Body of pancreas (tissue), 4 donors: ENCODE results near the gene ATXN7L2. TPM values are rescaled to one million over a fixed set of nuclear protein-coding genes. Genes with fewer than 3 reads are reported as not detected.

Source experiments
- ATAC-seq: fragments of 150-250 bp; one replicate; pipeline ENCODE4 v1.9.1; 2016
- DNase-seq, 4 donors: peaks; one replicate each; pipeline ENCODE4 v3.0.0-alpha.2; 2019
- H3K27ac ChIP-seq, 4 donors: fragments of 200-600 bp; sonication (generic); 1 replicate in 3 of 4; 2 replicates in 1 of 4; pipeline versions ENCODE4 v1.5.1 to v1.6.1; 2016 to 2019; ENCODE audit warnings: mild to moderate bottlenecking in 1 of 4, mixed read lengths in 1 of 4, moderate library complexity in 1 of 4
- H3K27me3 ChIP-seq, 2 donors: fragments of 200-600 bp; sonication (generic); one replicate each; pipeline ENCODE4 v1.6.0; 2016; ENCODE audit warnings: mild to moderate bottlenecking in 1 of 2
- H3K36me3 ChIP-seq, 2 donors: fragments of 200-600 bp; sonication (generic); replicated peaks in 1 of 2; 2 replicates each; pipeline ENCODE4 v1.5.1; 2016; ENCODE audit warnings: low read depth in 2 of 2; ENCODE audit not compliant: insufficient read depth in 1 of 2
- H3K4me1 ChIP-seq: fragments of 200-600 bp; sonication (generic); one replicate; pipeline ENCODE4 v1.6.0; 2016
- H3K4me3 ChIP-seq, 2 donors: fragments of 200-600 bp; sonication (generic); 1 replicate in 1 of 2; 2 replicates in 1 of 2; pipeline ENCODE4 v1.5.1; 2016 to 2019
- H3K9me3 ChIP-seq, 3 donors: fragments of 200-600 bp; sonication (generic); 1 replicate in 2 of 3; 2 replicates in 1 of 3; pipeline ENCODE4 v1.5.1; 2016
- CTCF ChIP-seq, 7 experiments: fragments of 450-650 bp in 4 of 7; fragments of 200-600 bp in 3 of 7; sonication (generic) in 3 of 7; IDR thresholded peaks; one replicate each; pipeline ENCODE4 v1.5.1; 2016 to 2019; ENCODE audit warnings: antibody characterized with exemption in 7 of 7
- POLR2A ChIP-seq, 3 donors: fragments of 450-650 bp; IDR thresholded peaks; one replicate each; pipeline ENCODE4 v1.6.1; 2016; ENCODE audit warnings: antibody characterized with exemption in 3 of 3, mild to moderate bottlenecking in 2 of 3
- WGBS, 2 donors: methylation state at CpG; one replicate each; pipeline ENCODE4 v1.1.5; 2017; 5-methylcytosine and 5-hydroxymethylcytosine counted together
- intact Hi-C: fragments of 100-400 bp; cut with DNase I; formaldehyde crosslinking; loops from one replicate; pipeline ENCODE4 v1.15.1; 2023
- total RNA-seq, 2 donors: library from RNA; depleted of rRNA; stranded (reverse); fragments of >200 nt; gene quantifications; one replicate each; pipeline ENCODE4 v1.1.0, GENCODE V29; 2016

ATXN7L2 gene
- total RNA-seq, 2 donors from 2014 or later, result 2.6 to 5.9 TPM

GRCh38 chr1:109499081-109499480 is 15.4 kb downstream of the ATXN7L2 start:
- 86 to 87% methylated on average over 7 of the region's 7 CpGs for WGBS, 2 donors
- Histone ChIP-seq H3K9me3 (no peaks in the 10 kb centered on the region), H3K4me1 (peaks cover 14% of the 10 kb centered on the region), H3K36me3 (no peaks in the 10 kb centered on the region), H3K27ac (no peak overlapping the region), H3K27me3 (no peaks in the 10 kb centered on the region), H3K4me3 (no peak overlapping the region)
- intact Hi-C loops, result loop anchor here (5.0 kb wide), 1 partner anchor 33 kb away; no protein-coding TSS in a partner anchor
- no peak for DNase-seq
- no peak for TF ChIP-seq CTCF (IDR thresholded peaks at IDR 0.05)
- TF ChIP-seq POLR2A (IDR thresholded peaks at IDR 0.05), result no peak
- ATAC-seq, result no peak

DNA sequence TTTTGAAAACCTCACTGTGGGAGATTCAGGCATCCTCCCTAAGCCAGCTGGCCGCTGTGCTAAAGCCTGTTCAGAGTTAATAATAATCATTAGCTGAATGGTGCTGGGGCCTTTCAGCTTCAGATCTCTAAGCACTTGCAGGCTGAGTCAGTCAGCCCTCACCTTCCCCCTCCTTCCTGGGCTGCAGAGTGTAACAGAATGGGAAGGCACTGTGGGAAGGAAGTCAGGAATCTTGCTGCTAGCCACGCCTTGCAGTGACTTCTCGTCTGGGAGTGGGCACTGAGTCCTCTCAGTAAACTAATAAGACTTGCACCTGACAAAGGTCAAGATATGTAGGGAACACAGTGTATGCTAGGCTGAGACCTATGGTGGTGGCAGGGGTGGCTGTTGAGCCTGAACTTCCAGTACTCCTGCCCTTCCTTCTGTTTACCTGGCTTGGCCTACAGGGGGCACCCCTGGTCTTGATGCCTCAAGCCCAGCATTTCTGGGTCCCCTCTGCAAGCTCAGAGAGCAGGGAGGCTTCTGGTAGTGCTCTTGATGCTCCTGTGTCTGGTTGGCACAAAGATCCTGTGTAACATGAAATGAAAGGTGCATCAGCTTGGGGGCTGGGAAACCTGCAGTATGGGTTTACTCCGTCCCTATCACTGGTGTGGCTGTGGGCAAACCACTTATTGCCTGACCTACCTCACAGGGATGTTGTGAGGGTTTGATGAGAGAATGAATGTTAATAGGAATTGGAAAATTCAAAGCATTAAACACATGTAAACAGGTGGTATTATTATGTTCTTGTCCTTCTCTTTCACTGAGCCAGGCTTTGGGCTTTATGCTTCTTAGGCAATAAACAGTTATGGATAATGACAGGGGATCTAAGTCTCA is 16.2 kb downstream of the ATXN7L2 start:
- DNase-seq (peak; percentile 54 to 74 (median 55)), ATAC-seq (no peak)
- Histone ChIP-seq H3K4me1 (peaks cover 8% of the 10 kb centered on the region), H3K4me3 (no peak overlapping the region), H3K27me3 (no peaks in the 10 kb centered on the region), H3K27ac (no peak overlapping the region), H3K9me3 (no peaks in the 10 kb centered on the region), H3K36me3 (no peaks in the 10 kb centered on the region)
- intact Hi-C loops, result loop anchor here (5.0 kb wide), 1 partner anchor 32 kb away; no protein-coding TSS in a partner anchor
- peak in 5 of 7 experiments; percentile 15 to 39 (median 25) for TF ChIP-seq CTCF (IDR thresholded peaks at IDR 0.05)
- TF ChIP-seq POLR2A (IDR thresholded peaks at IDR 0.05), result no peak
- 65 to 88% methylated on average over 2 to 4 of the region's 4 CpGs for WGBS, 2 donors

DNA sequence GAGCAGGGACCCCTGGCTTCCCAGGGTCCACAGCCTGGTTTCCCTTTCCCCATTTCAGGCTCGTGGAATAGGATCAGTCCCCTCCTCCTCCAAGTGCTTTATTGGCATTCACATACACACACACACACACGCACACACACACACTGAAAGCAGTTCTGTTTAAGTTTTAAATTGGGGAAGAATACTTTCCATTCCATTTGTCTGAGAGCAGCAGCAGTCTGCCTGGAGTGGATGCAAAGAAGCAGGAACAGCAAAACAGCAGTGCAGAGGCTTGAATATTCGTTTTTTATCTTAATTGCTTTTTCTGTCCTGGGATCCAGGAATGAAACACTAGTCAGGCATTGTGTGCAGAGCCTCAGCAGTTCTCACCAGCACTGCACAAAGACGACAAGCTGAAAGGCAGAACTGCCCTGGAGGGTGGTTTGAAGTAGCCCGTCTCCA is 17.3 kb downstream of the ATXN7L2 start:
- H3K9me3 ChIP-seq, result no peaks in the 10 kb centered on the region
- no peak overlapping the region for H3K4me3 ChIP-seq
- no peak overlapping the region for H3K27ac ChIP-seq
- no peak for ATAC-seq
- intact Hi-C loops, result no loop called here
- H3K4me1 ChIP-seq, result no peaks in the 10 kb centered on the region
- WGBS, 2 donors, result 54 to 62% methylated on average over 5 of the region's 5 CpGs
- H3K27me3 ChIP-seq, result no peaks in the 10 kb centered on the region
- TF ChIP-seq CTCF (IDR thresholded peaks at IDR 0.05) (no peak), POLR2A (IDR thresholded peaks at IDR 0.05) (no peak)
- no peaks in the 10 kb centered on the region for H3K36me3 ChIP-seq
- no peak for DNase-seq

- 65 to 88% methylated on average over 4 to 5 of the region's 5 CpGs for WGBS, 2 donors
- Histone ChIP-seq H3K4me3 (no peak overlapping the region), H3K9me3 (no peaks in the 10 kb centered on the region), H3K27me3 (no peaks in the 10 kb centered on the region), H3K27ac (no peak overlapping the region), H3K4me1 (no peaks in the 10 kb centered on the region), H3K36me3 (no peaks in the 10 kb centered on the region)
- DNase-seq (no peak), ATAC-seq (no peak)
- TF ChIP-seq POLR2A (IDR thresholded peaks at IDR 0.05) (no peak), CTCF (IDR thresholded peaks at IDR 0.05) (no peak)
- intact Hi-C loops, result no loop called here
Measured at GRCh38 chr1:109501644-109502363, 18.1 kb downstream of the ATXN7L2 start.
